GM23248 (cell line): ENCODE results near the gene IDH3B.

Source experiments
- EZH2 ChIP-seq: fragments of 200-600 bp; sonication (generic); IDR thresholded peaks from 2 replicates; pipeline ENCODE4 v1.6.1; 2018; ENCODE audit warnings: antibody characterized with exemption, mild to moderate bottlenecking; ENCODE audit not compliant: insufficient read depth, poor library complexity, severe bottlenecking
- EZH2phosphoT487 ChIP-seq: fragments of 200-600 bp; sonication (generic); IDR thresholded peaks from 2 replicates; pipeline ENCODE4 v1.6.1; 2018; ENCODE audit warnings: antibody characterized with exemption, moderate library complexity, mild to moderate bottlenecking, low read depth; ENCODE audit not compliant: insufficient read depth

DNA sequence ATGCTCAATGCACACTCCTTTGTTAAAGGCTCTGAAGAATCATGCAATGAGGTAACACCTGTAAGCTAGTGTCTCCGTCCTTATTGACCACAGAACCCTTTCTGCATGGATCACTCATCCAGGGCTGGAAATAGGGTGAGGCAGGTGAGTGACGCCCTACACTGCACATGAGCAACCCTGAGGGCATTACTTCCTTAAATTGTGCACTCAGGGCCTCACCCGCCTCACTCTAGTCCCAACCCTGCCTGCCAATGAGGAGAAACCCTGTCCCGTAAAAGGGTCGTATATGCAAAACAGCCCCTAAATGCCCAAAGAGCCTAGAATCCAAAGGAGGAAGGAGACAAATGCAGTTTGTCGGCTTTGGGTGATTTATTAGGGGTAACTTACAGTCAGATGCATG lies 45.2 kb downstream of the IDH3B start:
- TF ChIP-seq EZH2phosphoT487 (no peak), EZH2 (no peak)
